22Rv1 (cell line): ENCODE results near the gene IGF1R.

Experiments
- H3K27ac ChIP-seq: fragments of 450-650 bp; 2 replicates; pipeline ENCODE4 v1.5.1; 2017
- ZFX ChIP-seq: fragments of 450-650 bp; IDR thresholded peaks from 2 replicates; pipeline ENCODE4 v1.6.1; 2017; ENCODE audit warnings: antibody characterized with exemption, borderline replicate concordance
- TF ChIP-seq, protein P1 (sequence below): fragments of 450-650 bp; IDR thresholded peaks from 2 replicates; pipeline ENCODE4 v1.5.1; 2017; ENCODE audit warnings: mild to moderate bottlenecking

IGF1R gene

DNA sequence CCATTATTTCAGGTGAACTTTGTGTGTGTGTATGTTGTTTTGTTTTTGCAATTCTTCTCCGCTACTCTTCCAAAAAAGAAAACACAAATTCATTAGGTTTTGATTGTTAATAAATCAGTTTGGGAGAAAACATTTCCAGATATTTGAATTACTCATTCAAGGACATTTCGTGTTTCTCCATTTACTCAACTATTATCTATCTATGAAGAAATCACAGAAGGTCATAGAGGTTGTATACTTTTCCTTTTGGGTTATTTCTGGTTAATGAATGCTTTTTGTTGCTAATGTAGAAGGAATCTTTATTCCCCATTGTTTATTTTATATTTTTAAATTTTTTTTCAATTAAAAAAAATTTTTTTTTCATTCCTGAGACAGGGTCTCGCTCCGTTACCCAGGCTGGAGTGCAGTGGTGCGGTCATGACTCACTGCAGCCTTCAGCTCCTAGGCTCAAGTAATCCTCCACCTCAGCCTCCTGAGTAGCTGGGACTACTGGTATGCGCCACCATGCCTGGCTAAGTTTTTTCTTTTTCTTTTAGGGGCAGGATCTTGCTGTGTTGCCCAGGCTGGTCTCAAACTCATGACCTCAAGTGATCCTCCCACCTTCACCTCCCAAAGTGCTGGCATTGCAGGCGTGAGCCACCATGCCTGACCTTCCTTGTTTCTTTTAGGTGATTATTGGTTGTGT, 28.4 kb downstream of the IGF1R start:
- TF ChIP-seq, protein P1, sequence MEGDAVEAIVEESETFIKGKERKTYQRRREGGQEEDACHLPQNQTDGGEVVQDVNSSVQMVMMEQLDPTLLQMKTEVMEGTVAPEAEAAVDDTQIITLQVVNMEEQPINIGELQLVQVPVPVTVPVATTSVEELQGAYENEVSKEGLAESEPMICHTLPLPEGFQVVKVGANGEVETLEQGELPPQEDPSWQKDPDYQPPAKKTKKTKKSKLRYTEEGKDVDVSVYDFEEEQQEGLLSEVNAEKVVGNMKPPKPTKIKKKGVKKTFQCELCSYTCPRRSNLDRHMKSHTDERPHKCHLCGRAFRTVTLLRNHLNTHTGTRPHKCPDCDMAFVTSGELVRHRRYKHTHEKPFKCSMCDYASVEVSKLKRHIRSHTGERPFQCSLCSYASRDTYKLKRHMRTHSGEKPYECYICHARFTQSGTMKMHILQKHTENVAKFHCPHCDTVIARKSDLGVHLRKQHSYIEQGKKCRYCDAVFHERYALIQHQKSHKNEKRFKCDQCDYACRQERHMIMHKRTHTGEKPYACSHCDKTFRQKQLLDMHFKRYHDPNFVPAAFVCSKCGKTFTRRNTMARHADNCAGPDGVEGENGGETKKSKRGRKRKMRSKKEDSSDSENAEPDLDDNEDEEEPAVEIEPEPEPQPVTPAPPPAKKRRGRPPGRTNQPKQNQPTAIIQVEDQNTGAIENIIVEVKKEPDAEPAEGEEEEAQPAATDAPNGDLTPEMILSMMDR, result no peak
- no peak for TF ChIP-seq ZFX
- no peak overlapping the region for H3K27ac ChIP-seq

GRCh38 chr15:98677345-98678059, 29.2 kb downstream of the IGF1R start:
- TF ChIP-seq, protein P1, result no peak
- no peak for TF ChIP-seq ZFX
- no peak overlapping the region for H3K27ac ChIP-seq

DNA sequence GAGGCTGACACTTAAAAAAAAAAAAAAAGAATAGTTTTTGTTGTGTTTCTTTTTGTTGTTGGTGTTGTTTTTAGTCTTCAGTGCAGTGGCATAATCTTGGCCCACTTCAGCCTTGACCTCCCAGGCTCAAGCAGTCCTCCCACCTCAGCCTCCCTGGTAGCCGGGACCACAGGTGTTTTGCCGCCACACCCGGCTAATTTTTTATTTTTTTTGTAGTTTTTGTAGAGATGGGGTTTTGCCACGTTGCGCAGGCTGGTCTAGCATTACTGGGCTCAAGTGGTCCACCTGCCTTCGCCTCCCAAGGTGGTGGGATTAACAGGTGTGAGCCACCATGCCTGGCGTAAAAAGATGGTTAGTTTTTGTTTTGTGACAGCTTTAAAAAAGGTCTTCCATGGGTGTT, 30.1 kb downstream of the IGF1R start:
- TF ChIP-seq, protein P1, result no peak
- no peak for TF ChIP-seq ZFX
- H3K27ac ChIP-seq, result no peak overlapping the region

- no peak overlapping the region for H3K27ac ChIP-seq
- TF ChIP-seq, protein P1, result no peak
- no peak for TF ChIP-seq ZFX
Measured at GRCh38 chr15:98681061-98681460, 32.7 kb downstream of the IGF1R start.

DNA sequence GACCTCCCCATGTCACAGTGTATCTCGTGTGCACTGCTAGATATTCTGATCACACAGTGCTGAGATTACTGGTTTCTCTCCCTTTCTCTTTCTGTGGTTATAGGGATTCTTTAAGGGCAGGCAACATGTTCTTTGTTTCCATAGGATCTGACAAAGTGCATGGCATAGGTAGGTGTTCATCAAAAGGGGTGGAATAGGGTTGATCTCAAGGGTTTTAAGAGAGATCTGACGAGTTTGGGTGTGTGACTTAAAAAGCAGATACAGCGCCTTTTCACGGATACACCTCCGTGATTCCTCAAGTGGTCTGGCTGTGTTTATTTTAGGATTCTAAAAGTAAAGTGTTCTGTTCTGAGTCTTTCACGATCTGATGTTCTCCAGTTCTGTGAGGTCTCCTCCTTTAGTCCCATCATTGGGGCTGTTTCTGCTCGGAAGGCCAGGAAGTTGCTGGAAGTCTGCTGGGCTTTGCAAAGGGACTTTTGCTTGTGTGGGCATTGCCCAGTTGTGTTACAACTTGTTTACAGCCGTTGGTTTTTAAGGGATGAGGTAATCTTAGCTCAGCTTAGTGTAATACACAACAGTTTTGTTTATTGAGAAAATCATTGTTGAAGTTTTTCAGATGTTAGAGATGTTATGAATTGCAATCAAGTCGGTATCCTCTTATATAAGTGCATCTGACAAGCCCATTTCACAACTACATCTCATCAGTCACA, 34.8 kb downstream of the IGF1R start:
- H3K27ac ChIP-seq, result no peak overlapping the region
- TF ChIP-seq, protein P1, result no peak
- TF ChIP-seq ZFX, result no peak

DNA sequence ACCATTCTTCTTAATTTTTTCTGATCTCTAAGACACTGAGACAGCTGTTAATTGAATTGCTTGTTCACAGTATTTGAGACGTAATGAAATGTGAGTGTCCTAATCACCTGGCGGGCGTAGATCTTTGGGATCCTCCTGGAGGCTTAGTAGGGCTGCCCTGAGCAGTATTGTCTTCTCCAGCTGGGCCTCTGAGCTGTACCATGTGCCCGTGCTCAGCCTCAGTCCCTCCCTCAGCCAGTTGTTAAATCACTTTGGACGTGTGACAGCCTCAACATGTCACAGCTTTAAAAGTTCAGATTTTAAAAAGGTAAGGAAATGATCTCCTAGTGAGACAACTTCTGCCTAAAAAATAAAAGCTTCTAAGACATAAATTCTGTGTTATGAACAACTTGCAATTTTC, 35.5 kb downstream of the IGF1R start:
- H3K27ac ChIP-seq, result no peak overlapping the region
- TF ChIP-seq ZFX, result no peak
- TF ChIP-seq, protein P1, result no peak
